Hepatocyte (in vitro differentiated cells): ENCODE measurements around the gene OSBPL7. TPM values are rescaled to one million over a fixed set of nuclear protein-coding genes. Genes with fewer than 3 reads are reported as not detected.

Experiments used
- DNase-seq: peaks from one replicate; pipeline ENCODE4 v3.0.0-alpha.2; 2016; ENCODE audit warnings: low spot score
- H2AFZ ChIP-seq: fragments of 200-600 bp; sonication (generic); 2 replicates; pipeline ENCODE4 v1.6.0; 2016; ENCODE audit warnings: antibody characterized with exemption, mild to moderate bottlenecking
- H3K27ac ChIP-seq: fragments of 200-600 bp; sonication (generic); 2 replicates; pipeline ENCODE4 v1.5.1; 2016; ENCODE audit warnings: mild to moderate bottlenecking
- H3K27me3 ChIP-seq: fragments of 200-600 bp; sonication (generic); 2 replicates; pipeline ENCODE4 v1.6.1; 2016
- H3K36me3 ChIP-seq: fragments of 200-600 bp; sonication (generic); replicated peaks from 2 replicates; pipeline ENCODE4 v1.5.1; 2016; ENCODE audit warnings: low read depth; ENCODE audit not compliant: insufficient read depth
- H3K4me1 ChIP-seq: fragments of 200-600 bp; sonication (generic); 2 replicates; pipeline ENCODE4 v1.5.1; 2016; ENCODE audit warnings: mild to moderate bottlenecking, moderate library complexity; ENCODE audit not compliant: insufficient read depth
- H3K4me2 ChIP-seq: fragments of 200-600 bp; sonication (generic); 2 replicates; pipeline ENCODE4 v1.6.0; 2016
- H3K4me3 ChIP-seq: fragments of 200-600 bp; sonication (generic); 2 replicates; pipeline ENCODE4 v1.5.1; 2016; ENCODE audit warnings: mild to moderate bottlenecking
- H3K79me2 ChIP-seq: fragments of 200-600 bp; sonication (generic); 2 replicates; pipeline ENCODE4 v1.6.0; 2017; ENCODE audit warnings: mild to moderate bottlenecking
- H3K9me2 ChIP-seq: fragments of 200-600 bp; sonication (generic); replicated peaks from 2 replicates; pipeline ENCODE4 v1.6.0; 2017; ENCODE audit warnings: mild to moderate bottlenecking; ENCODE audit not compliant: insufficient read depth
- H3K9me3 ChIP-seq: fragments of 200-600 bp; sonication (generic); 2 replicates; pipeline ENCODE4 v1.5.1; 2016; ENCODE audit warnings: low read depth, mild to moderate bottlenecking
- H4K20me1 ChIP-seq: fragments of 200-600 bp; sonication (generic); 2 replicates; pipeline ENCODE4 v1.6.0; 2016; ENCODE audit warnings: mild to moderate bottlenecking; ENCODE audit not compliant: insufficient read depth, poor library complexity, severe bottlenecking
- CTCF ChIP-seq: fragments of 200-600 bp; sonication (generic); IDR thresholded peaks from 2 replicates; pipeline ENCODE4 v1.5.1; 2016; ENCODE audit warnings: antibody characterized with exemption, mild to moderate bottlenecking; ENCODE audit not compliant: poor library complexity
- EZH2 ChIP-seq: fragments of 200-600 bp; sonication (generic); IDR thresholded peaks from 2 replicates; pipeline ENCODE4 v1.6.1; 2016; ENCODE audit warnings: antibody characterized with exemption, mild to moderate bottlenecking, borderline replicate concordance
- EZH2phosphoT487 ChIP-seq: fragments of 200-600 bp; sonication (generic); IDR thresholded peaks from one replicate; pipeline ENCODE4 v1.6.1; 2018; ENCODE audit warnings: antibody characterized with exemption, mild to moderate bottlenecking, low read depth, moderate library complexity; ENCODE audit not compliant: unreplicated experiment, severe bottlenecking
- WGBS: methylation state at CpG from one replicate; pipeline ENCODE4 v1.1.6; 2016; ENCODE audit warnings: low lambda C conversion rate; ENCODE audit errors: missing lambda C conversion rate; 5-methylcytosine and 5-hydroxymethylcytosine counted together
- polyA plus RNA-seq: library from polyadenylated mRNA; unstranded; fragments of >200 nt; fragmentation: Nextera tagmentation; extraction: Ambion mirVana; gene quantifications from 2 replicates; pipeline ENCODE4 v1.2.1, GENCODE V29; 2016
- total RNA-seq: library from RNA; depleted of rRNA; stranded (reverse); fragments of >200 nt; gene quantifications from 2 replicates; pipeline ENCODE4 v1.2.3, GENCODE V29; 2014

Gene OSBPL7
- total and polyA plus RNA-seq, 2 experiments from 2014 or later = 6.2 to 9.3 TPM

- no peaks in the 10 kb centered on the region for H3K9me3 ChIP-seq
- no peak overlapping the region for H3K4me3 ChIP-seq
- H3K9me2 ChIP-seq = no peaks in the 10 kb centered on the region
- no peaks in the 10 kb centered on the region for H4K20me1 ChIP-seq
- no peaks in the 10 kb centered on the region for H3K36me3 ChIP-seq
- 88% methylated on average over 2 of the region's 2 CpGs for WGBS
- no peak overlapping the region for H3K27ac ChIP-seq
- peaks cover 3% of the 10 kb centered on the region for H3K27me3 ChIP-seq
- no peak overlapping the region for H3K4me2 ChIP-seq
- no peak for DNase-seq
- H3K4me1 ChIP-seq = no peaks in the 10 kb centered on the region
- no peaks in the 10 kb centered on the region for H3K79me2 ChIP-seq
- no peak overlapping the region for H2AFZ ChIP-seq
- TF ChIP-seq EZH2 (no peak), CTCF (no peak), EZH2phosphoT487 (no peak)
Observed at GRCh38 chr17:47762728-47763127, 58.9 kb downstream of the OSBPL7 start.

DNA sequence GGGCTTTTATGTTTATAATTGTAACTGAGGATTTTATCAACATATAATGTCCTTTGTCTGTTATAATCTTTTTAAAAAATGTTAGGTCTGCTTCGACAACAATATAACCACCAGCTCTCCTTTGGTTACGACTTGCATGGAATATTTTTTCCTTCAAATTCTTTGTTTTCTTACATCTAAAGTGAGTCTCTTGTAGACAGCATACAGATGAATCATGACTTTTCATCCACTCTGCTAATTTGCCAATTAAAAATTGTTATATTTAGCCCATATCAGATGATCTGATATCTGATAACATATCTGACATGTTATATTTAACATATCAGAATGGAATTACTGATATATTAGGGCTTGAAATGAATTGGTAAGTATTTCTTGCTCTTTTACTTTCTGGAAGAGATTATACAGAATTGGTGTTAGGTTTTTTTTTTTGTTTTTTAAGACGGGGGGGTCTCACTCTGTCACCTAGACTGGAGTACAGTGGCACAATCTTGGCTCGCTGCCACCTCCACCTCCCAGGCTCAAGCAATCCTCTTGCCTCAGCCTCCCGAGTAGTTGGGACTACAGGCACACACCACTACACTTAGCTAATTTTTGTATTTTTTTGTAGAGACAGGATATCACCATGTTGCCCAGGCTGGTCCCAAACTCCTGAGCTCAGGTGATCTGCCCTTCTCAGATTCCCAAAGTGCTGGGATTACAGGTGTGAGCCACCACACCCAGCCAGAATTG, 61.0 kb downstream of the OSBPL7 start:
- no peaks in the 10 kb centered on the region for H4K20me1 ChIP-seq
- no peak overlapping the region for H3K4me3 ChIP-seq
- peaks cover 3% of the 10 kb centered on the region for H3K27me3 ChIP-seq
- no peaks in the 10 kb centered on the region for H3K79me2 ChIP-seq
- no peaks in the 10 kb centered on the region for H3K36me3 ChIP-seq
- no peak overlapping the region for H3K4me2 ChIP-seq
- DNase-seq = no peak
- TF ChIP-seq EZH2 (no peak), EZH2phosphoT487 (no peak), CTCF (no peak)
- H3K9me2 ChIP-seq = no peaks in the 10 kb centered on the region
- H3K4me1 ChIP-seq = no peaks in the 10 kb centered on the region
- H3K27ac ChIP-seq = no peak overlapping the region
- WGBS = 65% methylated on average over 5 of the region's 5 CpGs
- no peaks in the 10 kb centered on the region for H3K9me3 ChIP-seq
- no peak overlapping the region for H2AFZ ChIP-seq

DNA sequence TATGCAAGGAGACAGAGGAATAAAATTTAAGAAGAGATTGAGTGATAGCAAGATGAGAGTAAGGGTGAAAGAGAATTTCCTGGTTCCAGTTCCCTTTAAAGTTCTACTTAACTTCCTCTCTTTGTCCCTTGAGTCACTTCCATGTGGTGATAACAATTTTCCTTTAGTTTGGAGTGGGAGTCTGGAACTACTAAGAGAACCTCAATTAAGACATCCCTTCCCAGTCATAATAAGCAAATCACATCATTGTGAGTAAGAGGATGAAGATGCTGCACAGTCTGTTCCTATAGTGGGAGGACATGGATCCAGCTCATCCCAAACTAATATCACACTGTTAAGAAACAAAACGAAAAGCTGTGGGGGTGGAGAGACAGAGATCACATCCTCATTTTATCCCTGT, 64.2 kb downstream of the OSBPL7 start:
- Histone ChIP-seq H3K4me1 (no peaks in the 10 kb centered on the region), H4K20me1 (no peaks in the 10 kb centered on the region), H3K4me2 (no peak overlapping the region), H3K36me3 (no peaks in the 10 kb centered on the region), H3K9me3 (no peaks in the 10 kb centered on the region), H3K27me3 (peaks cover 11% of the 10 kb centered on the region), H3K79me2 (no peaks in the 10 kb centered on the region), H3K27ac (no peak overlapping the region), H3K4me3 (no peak overlapping the region), H2AFZ (no peak overlapping the region), H3K9me2 (no peaks in the 10 kb centered on the region)
- TF ChIP-seq EZH2 = no peak
- TF ChIP-seq EZH2phosphoT487 = no peak
- TF ChIP-seq CTCF = no peak
- 50% methylated on average over 1 of the region's 1 CpG for WGBS
- DNase-seq = no peak

Other genes with a start within 250 kb of the OSBPL7 start
- gene KPNB1, start 171.9 kb downstream of the OSBPL7 start, total RNA-seq = 174 and 194 TPM in 2 replicates
- 56.8 and 59.5 TPM in 2 replicates for gene KPNB1, start 171.9 kb downstream of the OSBPL7 start, polyA plus RNA-seq
- gene TBKBP1, start 127.6 kb downstream of the OSBPL7 start, total RNA-seq = 15.5 and 17.8 TPM in 2 replicates
- 5.6 and 7.5 TPM in 2 replicates for gene TBKBP1, start 127.6 kb downstream of the OSBPL7 start, polyA plus RNA-seq
- gene TBX21, start 88.6 kb downstream of the OSBPL7 start, total RNA-seq = not detected in 2 replicates
- gene TBX21, start 88.6 kb downstream of the OSBPL7 start, polyA plus RNA-seq = not detected in 2 replicates
- 30.7 and 38.2 TPM in 2 replicates for gene MRPL10, start 9.7 kb upstream of the OSBPL7 start, total RNA-seq
- gene MRPL10, start 9.7 kb upstream of the OSBPL7 start, polyA plus RNA-seq = 33.7 and 34.7 TPM in 2 replicates
- gene LRRC46, start 9.9 kb upstream of the OSBPL7 start, total RNA-seq = not detected in 2 replicates
- 0.78 and 0.83 TPM in 2 replicates for gene LRRC46, start 9.9 kb upstream of the OSBPL7 start, polyA plus RNA-seq
- gene SCRN2, start 19.5 kb upstream of the OSBPL7 start, total RNA-seq = 20.4 and 35.3 TPM in 2 replicates
- gene SCRN2, start 19.5 kb upstream of the OSBPL7 start, polyA plus RNA-seq = 59.8 and 79.0 TPM in 2 replicates
- gene SP6, start 29.4 kb upstream of the OSBPL7 start, total RNA-seq = 0.80 and 1.3 TPM in 2 replicates
- gene SP6, start 29.4 kb upstream of the OSBPL7 start, polyA plus RNA-seq = 1.3 and 1.7 TPM in 2 replicates
- 1.5 and 3.3 TPM in 2 replicates for gene SP2, start 74.4 kb upstream of the OSBPL7 start, total RNA-seq
- gene SP2, start 74.4 kb upstream of the OSBPL7 start, polyA plus RNA-seq = 6.7 and 10.6 TPM in 2 replicates
- gene PNPO, start 119.8 kb upstream of the OSBPL7 start, total RNA-seq = 17.0 and 18.6 TPM in 2 replicates
- gene PNPO, start 119.8 kb upstream of the OSBPL7 start, polyA plus RNA-seq = 10.4 and 12.2 TPM in 2 replicates
- 64.9 and 66.4 TPM in 2 replicates for gene PRR15L, start 136.1 kb upstream of the OSBPL7 start, total RNA-seq
- 48.0 and 56.5 TPM in 2 replicates for gene PRR15L, start 136.1 kb upstream of the OSBPL7 start, polyA plus RNA-seq
- 88.9 and 124 TPM in 2 replicates for gene CDK5RAP3, start 149.3 kb upstream of the OSBPL7 start, total RNA-seq
- gene CDK5RAP3, start 149.3 kb upstream of the OSBPL7 start, polyA plus RNA-seq = 179 and 236 TPM in 2 replicates
- 36.0 and 40.7 TPM in 2 replicates for gene COPZ2, start 216.0 kb upstream of the OSBPL7 start, total RNA-seq
- 139 and 159 TPM in 2 replicates for gene COPZ2, start 216.0 kb upstream of the OSBPL7 start, polyA plus RNA-seq
- 82.0 and 86.4 TPM in 2 replicates for gene NFE2L1, start 226.6 kb upstream of the OSBPL7 start, total RNA-seq
- 35.3 and 42.4 TPM in 2 replicates for gene NFE2L1, start 226.6 kb upstream of the OSBPL7 start, polyA plus RNA-seq